ENCODE measurements around the gene UBE4B. TPM values are rescaled to one million over a fixed set of nuclear protein-coding genes. Genes with fewer than 3 reads are reported as not detected.
A peak's percentile ranks its signal among the peaks of the same experiment; 100 is the strongest.
"Not testable (repeated sequence)": the region's sequence is repeated elsewhere in the genome, so short reads cannot be mapped to it uniquely, and the experiment has no call there.

Gene UBE4B
- total RNA-seq (2014; rRNA removed; shearing (Covaris generic)): 29.1 and 33.5 TPM in 2 replicates

GRCh38 chr1:10032590-10033358, at the start of gene UBE4B:
Gene UBE4B (plus strand): TSS chr1:10032958. CDS start chr1:10033671, 713 bp downstream.
- peak; percentile 96 for DNase-seq (ENCODE audit: low read depth)

- no peak for DNase-seq (ENCODE audit: low read depth)
Observed at GRCh38 chr1:9984253-9984652, 48.5 kb upstream of the UBE4B start.

- no peak for DNase-seq (ENCODE audit: low read depth)
Observed at GRCh38 chr1:9985001-9985400, 47.8 kb upstream of the UBE4B start.

- no peak for DNase-seq (ENCODE audit: low read depth)
Observed at GRCh38 chr1:9989773-9990172, 43.0 kb upstream of the UBE4B start.

GRCh38 chr1:9990944-9991343, 41.8 kb upstream of the UBE4B start:
- DNase-seq (ENCODE audit: low read depth): no peak

DNA sequence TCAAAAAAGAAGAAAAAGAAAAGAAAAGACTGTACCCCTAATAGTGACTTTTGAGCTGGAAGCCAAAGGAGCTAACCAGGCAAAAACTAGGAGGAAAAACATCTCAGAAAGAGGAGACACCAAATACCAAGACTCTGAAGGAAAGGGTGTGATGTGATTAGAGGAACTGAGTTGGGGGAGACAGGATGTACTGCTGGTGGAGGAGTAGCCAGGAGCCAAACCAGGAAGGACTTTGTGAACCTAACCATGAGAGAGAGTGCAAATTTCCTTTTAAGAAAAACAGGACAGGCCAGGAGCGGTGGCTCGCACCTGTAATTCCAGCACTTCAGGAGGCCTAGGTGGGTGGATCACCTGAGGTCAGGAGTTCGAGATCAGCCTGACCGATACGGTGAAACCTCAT, 39.8 kb upstream of the UBE4B start:
- DNase-seq (ENCODE audit: low read depth): no peak

GRCh38 chr1:9993561-9994075, 39.1 kb upstream of the UBE4B start:
- DNase-seq (ENCODE audit: low read depth): no peak

DNA sequence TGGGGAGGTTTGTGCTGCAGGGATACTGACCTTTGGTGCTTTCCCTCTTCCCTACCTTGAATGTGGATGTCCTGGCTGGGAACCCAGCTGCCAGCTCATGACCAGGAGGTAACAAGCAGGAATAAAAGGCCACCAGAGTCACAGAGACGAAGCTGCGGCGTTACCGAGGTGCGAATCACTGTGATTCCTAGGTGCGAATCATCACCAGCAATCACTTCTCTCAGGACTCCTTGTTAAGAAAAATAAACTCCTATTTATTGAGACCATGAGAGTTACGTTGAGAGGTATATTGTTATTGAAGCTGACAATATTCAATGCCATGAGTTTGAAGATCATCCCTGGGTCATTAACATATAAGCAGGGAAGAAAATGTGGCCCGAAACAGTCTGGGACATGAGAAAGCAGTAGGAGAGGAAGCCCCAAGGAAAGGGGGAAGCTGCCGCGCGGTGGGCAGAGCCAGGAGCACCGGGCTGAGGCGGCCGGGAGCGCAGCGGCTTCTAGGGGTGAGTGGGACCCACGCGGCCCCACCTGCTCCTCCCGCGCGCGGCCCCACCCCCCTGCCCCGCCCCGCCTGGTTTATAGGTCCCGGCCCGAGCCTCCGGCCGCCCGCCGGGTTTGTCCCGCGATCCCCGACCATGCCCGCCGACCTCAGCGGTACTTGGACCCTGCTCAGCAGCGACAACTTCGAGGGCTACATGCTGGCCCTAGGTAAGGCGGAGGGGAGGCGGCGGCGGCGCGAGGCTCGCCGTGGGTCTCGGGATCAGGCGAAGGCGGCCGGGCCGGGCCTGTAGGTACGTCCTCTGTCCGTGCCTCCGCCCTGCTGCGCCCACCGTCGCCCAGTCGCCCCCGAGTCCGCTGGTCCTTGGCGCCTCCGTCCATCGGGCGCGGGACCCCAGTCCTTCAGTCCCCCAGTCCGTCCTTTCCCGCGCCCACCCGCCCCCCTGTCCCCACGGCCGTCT, 35.9 kb upstream of the UBE4B start, which contains the start of gene RBP7:
Gene RBP7 (plus strand): TSS at position 605 of the 959 bp plus-strand sequence. CDS start 31 bp downstream, at position 636.
- no peak for DNase-seq (ENCODE audit: low read depth)

- peak; percentile 26 for DNase-seq (ENCODE audit: low read depth)
Observed at GRCh38 chr1:10001016-10001665, 31.6 kb upstream of the UBE4B start.

DNA sequence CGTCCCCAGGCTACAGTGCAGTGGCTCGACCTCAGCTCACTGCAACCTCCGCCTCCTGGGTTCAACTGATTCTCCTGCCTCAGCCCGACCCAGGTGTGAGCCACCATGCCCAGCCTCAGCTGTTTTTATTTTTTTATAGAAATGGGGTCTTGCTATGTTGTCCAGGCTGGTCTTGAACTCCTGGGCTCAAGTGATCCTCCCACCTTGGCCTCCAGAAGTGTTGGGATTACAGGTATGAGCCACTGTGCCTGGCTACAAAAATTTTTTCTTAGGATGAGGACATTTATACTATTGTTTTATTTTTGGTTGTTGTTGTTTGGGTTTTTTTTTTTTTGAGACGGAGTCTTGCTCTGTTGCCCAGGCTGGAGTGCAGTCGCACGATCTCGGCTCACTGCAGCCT, 27.5 kb upstream of the UBE4B start:
- not testable (repeated sequence) for DNase-seq (ENCODE audit: low read depth)

GRCh38 chr1:10007169-10007568, 25.6 kb upstream of the UBE4B start:
- no peak for DNase-seq (ENCODE audit: low read depth)

- no peak for DNase-seq (ENCODE audit: low read depth)
Observed at GRCh38 chr1:10014016-10014415, 18.7 kb upstream of the UBE4B start.

DNA sequence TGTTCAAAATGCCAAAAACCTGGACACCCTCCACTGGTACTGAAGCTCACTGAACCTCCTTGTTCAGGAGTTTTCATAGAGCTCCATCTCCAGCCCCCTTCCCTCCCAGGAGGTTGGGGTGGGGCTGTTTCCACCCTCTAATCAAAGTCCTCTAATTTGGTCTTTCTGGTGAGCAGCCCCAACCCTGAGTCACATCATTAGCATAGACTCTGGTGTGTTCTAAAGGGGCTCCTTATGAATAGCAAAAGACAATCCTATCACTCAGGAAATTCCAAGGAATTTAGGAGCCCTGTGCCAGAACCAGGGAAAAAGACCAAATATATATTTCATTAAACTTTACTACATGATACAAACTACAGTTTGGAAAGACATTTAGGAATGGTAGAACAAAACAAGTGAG, 13.2 kb upstream of the UBE4B start:
- no peak for DNase-seq (ENCODE audit: low read depth)

GRCh38 chr1:10020086-10020485, 12.7 kb upstream of the UBE4B start:
- DNase-seq (ENCODE audit: low read depth): no peak

DNA sequence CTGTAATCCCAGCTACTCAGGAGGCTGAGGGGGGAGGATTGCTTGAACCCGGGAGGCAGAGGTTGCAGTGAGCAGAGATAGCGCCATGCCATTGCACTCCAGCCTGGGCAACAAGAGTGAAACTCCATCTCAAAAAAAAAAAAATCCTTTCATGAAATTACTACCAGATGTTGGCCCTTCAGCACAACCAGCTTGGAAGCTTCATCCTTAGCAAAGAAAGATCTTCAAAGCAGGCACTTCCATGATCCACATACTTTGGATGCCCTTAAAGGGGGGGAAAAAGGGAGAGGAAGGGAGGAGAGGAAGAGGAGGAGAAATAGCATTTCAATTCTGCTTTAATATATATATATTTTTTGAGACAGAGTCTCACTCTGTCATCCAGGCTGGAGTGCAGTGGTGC, 12.1 kb upstream of the UBE4B start:
- DNase-seq (ENCODE audit: low read depth): not testable (repeated sequence)

- DNase-seq (ENCODE audit: low read depth): not testable (repeated sequence)
Observed at GRCh38 chr1:10021992-10022391, 10.8 kb upstream of the UBE4B start.

- DNase-seq (ENCODE audit: low read depth): no peak
Observed at GRCh38 chr1:10022656-10023055, 10.1 kb upstream of the UBE4B start.

- DNase-seq (ENCODE audit: low read depth): no peak
Observed at GRCh38 chr1:10025354-10025753, 7.4 kb upstream of the UBE4B start.

GRCh38 chr1:10027027-10027426, 5.7 kb upstream of the UBE4B start:
- no peak for DNase-seq (ENCODE audit: low read depth)

- not testable (repeated sequence) for DNase-seq (ENCODE audit: low read depth)
Observed at GRCh38 chr1:10028956-10029500, 3.7 kb upstream of the UBE4B start.

GRCh38 chr1:10031461-10031860, 1.3 kb upstream of the UBE4B start:
- DNase-seq (ENCODE audit: low read depth): peak; percentile 35

All from RPMI7951 (cell line).